Nephron progenitor cell (in vitro differentiated cells): ENCODE measurements around the gene GABPB1.
A peak's percentile ranks its signal among the peaks of the same experiment; 100 is the strongest.

Experiments used
- DNase-seq: peaks from one replicate; pipeline ENCODE4 v3.0.0; 2021
- H3K27ac Mint-ChIP-seq: 2 replicates; pipeline ENCODE4 v1.8.0; 2021; ENCODE audit warnings: mild to moderate bottlenecking, moderate library complexity, mixed read lengths
- H3K27me3 Mint-ChIP-seq: 2 replicates; pipeline ENCODE4 v1.8.0; 2021; ENCODE audit warnings: mild to moderate bottlenecking, low read depth, mixed read lengths; ENCODE audit not compliant: poor library complexity
- H3K36me3 Mint-ChIP-seq: 2 replicates; pipeline ENCODE4 v1.8.0; 2021; ENCODE audit warnings: low read depth, mixed read lengths
- H3K4me1 Mint-ChIP-seq: 2 replicates; pipeline ENCODE4 v1.8.0; 2021; ENCODE audit warnings: mixed read lengths
- H3K4me3 Mint-ChIP-seq: 2 replicates; pipeline ENCODE4 v1.8.0; 2021; ENCODE audit warnings: mild to moderate bottlenecking, moderate library complexity, mixed read lengths
- H3K9me3 Mint-ChIP-seq: 2 replicates; pipeline ENCODE4 v1.8.0; 2021; ENCODE audit warnings: mild to moderate bottlenecking, moderate library complexity, mixed read lengths
- CTCF ChIP-seq: fragments of 200-600 bp; sonication (generic); IDR thresholded peaks from 2 replicates; pipeline ENCODE4 v1.5.0; 2021; ENCODE audit warnings: antibody characterized with exemption

The GABPB1 gene

DNA sequence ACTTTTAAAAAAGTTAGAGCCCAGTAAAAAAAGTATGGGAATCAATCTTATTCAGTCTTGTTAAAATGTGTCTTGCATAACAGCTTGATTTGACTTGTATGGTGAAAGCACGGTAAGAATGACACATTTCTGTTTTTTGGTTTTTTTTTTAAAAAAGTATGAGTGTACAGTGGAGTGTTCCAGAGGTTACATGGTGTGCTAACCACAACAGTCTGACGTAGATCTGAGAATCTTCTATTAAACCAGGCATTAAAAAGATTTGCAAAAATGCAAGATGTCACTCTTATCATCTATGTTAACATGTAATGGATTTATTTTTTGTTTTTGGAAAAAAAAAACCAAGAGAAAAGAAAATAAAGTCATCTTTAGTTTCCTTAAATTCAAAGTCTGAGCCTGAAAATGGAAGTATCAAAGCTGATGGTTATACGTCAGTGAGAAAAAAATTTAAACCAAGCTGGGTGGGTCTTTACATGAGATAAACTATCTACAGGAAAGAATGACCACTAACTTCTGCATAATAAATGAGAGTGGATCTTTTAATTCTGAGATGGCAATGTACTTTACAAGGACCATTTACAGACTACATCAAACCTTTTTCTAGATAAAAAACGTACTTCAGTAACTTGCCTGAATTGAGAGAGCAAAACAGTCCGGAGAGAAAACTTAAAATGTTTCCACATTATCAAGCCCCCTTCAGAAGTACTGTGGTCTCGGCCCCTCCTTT, 1.6 kb downstream of the GABPB1 start:
- no peak for TF ChIP-seq CTCF
- Mint-ChIP-seq H3K4me3 (peak overlapping the region; percentile 97), H3K27me3 (no peaks in the 10 kb centered on the region), H3K9me3 (no peaks in the 10 kb centered on the region), H3K27ac (peak overlapping the region; percentile 100), H3K4me1 (peaks cover 62% of the 10 kb centered on the region), H3K36me3 (peaks cover 33% of the 10 kb centered on the region)
- DNase-seq, result no peak

DNA sequence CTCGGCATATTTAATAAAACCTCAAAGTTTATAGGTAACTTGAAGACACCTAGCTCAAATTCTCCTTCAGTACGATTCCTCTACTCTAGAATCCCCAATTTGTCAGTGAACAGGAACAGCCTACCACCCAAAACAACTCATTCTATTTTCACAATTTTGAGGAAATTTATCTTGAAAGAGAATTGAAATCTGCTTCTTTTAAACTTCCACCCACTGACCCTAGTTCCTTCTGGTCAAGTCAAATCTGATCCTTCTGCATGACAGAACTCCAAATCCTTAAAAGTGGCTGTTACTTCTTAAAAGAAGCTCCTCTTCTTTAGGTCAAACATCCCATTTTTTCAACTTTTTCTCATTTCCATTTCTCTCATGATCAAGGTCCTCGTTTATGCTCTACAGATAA, 4.4 kb downstream of the GABPB1 start:
- H3K4me1 Mint-ChIP-seq, result peaks cover 49% of the 10 kb centered on the region
- peaks cover 28% of the 10 kb centered on the region for H3K36me3 Mint-ChIP-seq
- no peak for TF ChIP-seq CTCF
- no peaks in the 10 kb centered on the region for H3K9me3 Mint-ChIP-seq
- H3K27ac Mint-ChIP-seq, result peak overlapping the region; percentile 19
- no peak for DNase-seq
- no peaks in the 10 kb centered on the region for H3K27me3 Mint-ChIP-seq
- H3K4me3 Mint-ChIP-seq, result peak overlapping the region; percentile 97

GRCh38 chr15:50345298-50345697, 9.7 kb downstream of the GABPB1 start:
- Mint-ChIP-seq H3K27ac (no peak overlapping the region), H3K4me3 (no peak overlapping the region), H3K4me1 (peaks cover 15% of the 10 kb centered on the region), H3K9me3 (peaks cover 4% of the 10 kb centered on the region), H3K36me3 (peaks cover 56% of the 10 kb centered on the region), H3K27me3 (peaks cover 2% of the 10 kb centered on the region)
- TF ChIP-seq CTCF, result no peak
- DNase-seq, result no peak

- peaks cover 6% of the 10 kb centered on the region for H3K4me1 Mint-ChIP-seq
- DNase-seq, result no peak
- no peak overlapping the region for H3K27ac Mint-ChIP-seq
- H3K4me3 Mint-ChIP-seq, result no peak overlapping the region
- H3K36me3 Mint-ChIP-seq, result peaks cover 60% of the 10 kb centered on the region
- TF ChIP-seq CTCF, result no peak
- peaks cover 2% of the 10 kb centered on the region for H3K27me3 Mint-ChIP-seq
- H3K9me3 Mint-ChIP-seq, result peaks cover 4% of the 10 kb centered on the region
Measured at GRCh38 chr15:50344006-50344464, 11.0 kb downstream of the GABPB1 start.

DNA sequence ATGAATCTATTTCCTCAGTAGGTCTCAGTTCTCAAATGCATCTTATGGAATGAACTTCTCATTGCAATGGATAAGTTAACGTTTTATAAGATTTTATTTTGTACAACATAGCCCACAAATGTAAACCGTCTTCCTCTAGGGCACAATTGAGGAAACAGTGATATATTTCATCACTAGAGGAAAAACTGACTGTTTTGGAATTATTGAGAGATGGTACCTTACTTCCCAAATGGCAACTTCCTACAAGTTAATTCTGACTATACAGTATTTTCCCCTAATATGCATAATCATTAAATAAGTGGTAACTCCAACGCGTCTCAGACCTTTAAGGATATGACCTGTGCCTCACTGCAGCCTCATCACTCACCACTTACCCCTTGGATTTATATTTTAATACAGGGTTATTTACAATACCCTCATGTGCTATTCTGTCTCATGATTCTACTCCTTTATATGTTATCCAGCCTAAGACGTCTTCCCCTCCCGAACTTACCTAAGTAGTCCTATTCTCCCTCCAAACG, 13.3 kb downstream of the GABPB1 start:
- H3K4me1 Mint-ChIP-seq, result no peaks in the 10 kb centered on the region
- TF ChIP-seq CTCF, result no peak
- H3K27ac Mint-ChIP-seq, result no peak overlapping the region
- no peak overlapping the region for H3K4me3 Mint-ChIP-seq
- H3K36me3 Mint-ChIP-seq, result peaks cover 70% of the 10 kb centered on the region
- no peak for DNase-seq
- peaks cover 2% of the 10 kb centered on the region for H3K27me3 Mint-ChIP-seq
- peaks cover 4% of the 10 kb centered on the region for H3K9me3 Mint-ChIP-seq

- Mint-ChIP-seq H3K36me3 (peaks cover 59% of the 10 kb centered on the region), H3K27ac (peak overlapping the region; percentile 1), H3K9me3 (peaks cover 4% of the 10 kb centered on the region), H3K4me3 (no peak overlapping the region), H3K4me1 (no peaks in the 10 kb centered on the region), H3K27me3 (peaks cover 2% of the 10 kb centered on the region)
- no peak for DNase-seq
- no peak for TF ChIP-seq CTCF
Measured at GRCh38 chr15:50340416-50340815, 14.6 kb downstream of the GABPB1 start.
